Activated CD4-positive, alpha-beta T cell treated with anti-CD3 and anti-CD28 coated beads, Interleukin-2, Interleukin-6, amounts not matched to agents 100 ng/mL and 50 ng/mL, durations not matched to agents 16 hours and 8 hours (primary cell): ENCODE results near the gene RIPOR3.
"Not testable (repeated sequence)": the region's sequence is repeated elsewhere in the genome, so short reads cannot be mapped to it uniquely, and the experiment has no call there.

Experiments
- DNase-seq: peaks from one replicate; pipeline ENCODE4 v3.0.0-alpha.2; 2020

RIPOR3 gene

DNA sequence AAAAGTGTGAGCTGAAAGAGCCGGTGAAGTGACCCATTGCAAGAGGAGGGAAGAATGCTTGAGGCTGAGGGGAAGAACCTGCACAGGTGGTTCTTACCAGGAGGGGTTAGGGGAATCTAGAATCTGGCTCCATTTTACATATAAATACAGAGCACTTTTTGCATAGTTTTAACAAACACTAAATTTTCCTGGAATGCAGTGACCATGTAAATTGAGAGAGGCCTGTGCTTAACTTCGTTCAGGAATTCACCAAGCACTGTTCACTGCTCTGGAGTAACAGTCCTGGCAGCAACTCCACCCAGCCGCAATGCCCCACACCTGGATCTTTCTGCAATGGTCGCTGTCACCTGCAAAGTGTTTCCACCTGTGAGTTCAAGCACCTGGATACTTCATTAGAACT is 13.2 kb upstream of the RIPOR3 start:
- no peak for DNase-seq

DNA sequence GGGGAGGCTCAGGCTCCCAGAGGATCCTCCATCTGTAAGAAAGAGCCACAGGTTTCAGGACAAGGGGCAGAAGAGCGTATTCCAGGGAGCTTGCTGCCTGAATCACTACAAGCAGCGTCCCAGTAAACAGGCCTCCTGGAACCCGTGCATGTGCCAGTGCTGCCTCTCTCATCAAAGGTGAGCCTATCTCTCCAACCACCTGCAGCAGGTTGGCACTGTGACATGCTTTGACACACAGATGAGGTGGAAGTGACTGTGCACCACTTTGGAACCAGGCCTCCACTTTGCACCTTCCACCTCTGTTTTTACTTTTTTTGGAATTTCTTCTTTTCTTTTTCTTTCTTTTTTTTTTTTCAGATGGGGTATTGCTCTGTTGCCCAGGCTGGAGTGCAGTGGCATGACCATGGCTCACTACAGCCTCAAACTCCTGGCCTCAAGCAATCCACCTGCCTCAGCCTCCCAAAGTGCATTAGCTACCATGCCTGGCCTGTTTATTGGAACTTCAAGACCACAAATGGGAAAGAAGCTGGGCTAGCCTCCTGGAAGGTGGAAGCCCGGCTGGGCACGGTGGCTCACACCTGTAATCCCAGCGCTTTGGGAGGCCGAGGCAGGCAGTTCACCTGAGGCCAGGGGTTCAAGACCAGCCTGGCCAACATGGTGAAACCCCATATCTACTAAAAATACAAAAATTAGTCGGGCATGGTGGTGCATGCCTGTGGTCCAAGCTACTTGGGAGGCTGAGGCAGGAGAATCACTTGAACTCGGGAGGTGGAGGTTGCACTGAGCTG is 12.5 kb upstream of the RIPOR3 start:
- not testable (repeated sequence) for DNase-seq

GRCh38 chr20:50701041-50701963 is 10.0 kb upstream of the RIPOR3 start:
- no peak for DNase-seq

- no peak for DNase-seq
These were observed 8.3 kb upstream of the RIPOR3 start for GRCh38 chr20:50699688-50700087.

DNA sequence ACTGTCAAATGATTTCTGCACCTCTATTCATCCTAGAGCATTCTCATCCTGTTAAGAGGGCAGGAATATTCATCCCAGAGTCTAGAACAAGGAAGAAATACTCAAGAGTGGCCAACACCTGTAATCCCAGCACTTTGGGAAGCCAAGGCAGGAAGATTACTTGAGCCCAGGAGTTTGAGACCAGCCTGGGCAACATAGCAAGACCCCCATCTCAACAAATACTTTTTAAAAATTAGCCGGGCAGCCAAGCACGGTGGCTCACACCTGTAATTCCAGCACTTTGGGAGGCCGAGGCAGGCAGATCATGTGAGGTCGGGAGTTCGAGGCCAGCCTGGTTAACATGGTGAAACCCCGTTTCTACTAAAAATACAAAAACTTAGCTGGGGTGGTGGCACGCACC is 6.9 kb upstream of the RIPOR3 start:
- DNase-seq, result not testable (repeated sequence)

- DNase-seq, result no peak
These were observed 4.0 kb upstream of the RIPOR3 start for GRCh38 chr20:50695135-50695872.

DNA sequence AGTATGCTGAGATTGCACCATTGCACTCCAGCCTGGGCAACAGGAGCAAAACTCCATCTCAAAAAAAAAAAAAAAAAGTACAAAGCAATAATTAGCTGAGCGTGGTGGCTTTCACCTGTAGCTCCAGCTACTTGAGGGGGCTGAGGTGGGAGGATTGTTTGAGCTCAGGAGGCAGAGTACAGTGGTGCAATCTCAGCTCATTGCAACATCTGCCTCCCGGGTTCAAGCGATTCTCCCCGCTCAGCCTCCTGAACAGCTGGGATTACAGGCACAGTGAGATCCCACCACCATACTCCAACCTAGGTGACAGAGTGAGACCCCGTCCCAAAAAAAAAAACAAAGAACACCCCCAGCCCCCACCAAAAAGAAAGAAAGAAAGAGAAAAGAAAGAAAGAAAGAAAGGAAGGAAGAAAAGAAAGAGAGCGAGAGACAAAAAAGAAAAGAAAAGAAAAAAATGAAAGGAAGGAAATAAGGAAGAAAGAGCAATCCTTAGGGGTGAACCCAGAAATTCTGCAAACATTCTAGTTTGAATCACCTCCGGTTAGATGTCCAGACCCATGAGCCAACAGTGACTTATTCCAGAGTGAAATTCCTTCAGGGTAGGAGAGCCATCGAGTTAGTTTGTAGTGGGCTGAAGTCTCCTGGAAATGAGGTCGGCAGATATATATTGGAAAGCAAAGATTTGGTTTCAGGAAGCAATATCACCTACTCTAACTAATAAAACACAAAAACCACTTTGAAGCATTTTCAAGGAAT is 3.2 kb upstream of the RIPOR3 start:
- DNase-seq, result no peak

GRCh38 chr20:50693001-50693400 is 1.7 kb upstream of the RIPOR3 start:
- DNase-seq, result no peak

GRCh38 chr20:50692552-50692933 is 1.2 kb upstream of the RIPOR3 start:
- no peak for DNase-seq

DNA sequence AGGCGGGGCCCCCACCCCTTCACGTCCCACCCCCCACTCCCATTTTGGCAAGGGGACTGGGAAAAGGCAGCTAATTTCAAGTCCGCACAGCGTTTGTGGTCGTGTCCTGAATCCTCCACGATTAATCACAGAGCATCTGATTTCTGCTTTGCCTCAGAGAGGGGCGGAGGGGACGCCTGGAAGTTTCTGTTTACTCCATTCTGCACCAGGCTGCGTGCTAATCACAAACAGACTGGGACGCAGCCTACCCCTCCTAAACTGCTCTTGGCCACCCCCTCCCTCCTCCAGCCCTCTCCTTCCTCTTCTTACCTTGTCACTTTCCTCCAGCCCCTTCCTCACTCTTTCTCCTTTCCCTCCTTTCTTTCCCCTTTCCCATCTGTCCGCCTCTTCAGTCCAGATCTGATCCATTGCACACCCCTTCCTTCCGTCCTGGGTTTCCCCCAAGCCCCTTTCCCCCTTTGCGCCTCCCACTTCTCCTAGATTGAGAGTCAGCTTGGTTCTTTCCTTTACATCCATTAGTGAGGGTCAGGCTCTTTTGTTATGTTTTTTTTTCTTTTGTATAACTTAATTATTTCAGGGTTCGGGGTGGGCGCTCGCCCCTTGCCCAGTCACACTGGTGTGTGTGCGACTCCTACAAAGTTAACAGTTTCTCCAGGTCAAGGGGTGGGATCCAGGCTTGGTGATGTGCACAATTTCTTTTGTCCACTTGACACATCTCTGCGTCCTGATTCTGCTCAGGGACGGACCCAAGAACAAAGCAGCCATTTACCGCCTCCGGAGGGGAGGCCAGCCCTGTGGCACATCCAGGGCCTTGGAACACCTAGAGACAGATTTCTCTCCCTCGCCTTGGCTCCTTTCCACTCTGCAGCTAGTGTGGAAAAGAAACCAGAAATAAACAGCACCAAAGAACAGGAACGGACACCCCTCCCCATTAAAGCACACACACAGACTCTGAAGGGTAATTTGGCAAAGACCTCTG is 520 bp upstream of the RIPOR3 start:
- no peak for DNase-seq

DNA sequence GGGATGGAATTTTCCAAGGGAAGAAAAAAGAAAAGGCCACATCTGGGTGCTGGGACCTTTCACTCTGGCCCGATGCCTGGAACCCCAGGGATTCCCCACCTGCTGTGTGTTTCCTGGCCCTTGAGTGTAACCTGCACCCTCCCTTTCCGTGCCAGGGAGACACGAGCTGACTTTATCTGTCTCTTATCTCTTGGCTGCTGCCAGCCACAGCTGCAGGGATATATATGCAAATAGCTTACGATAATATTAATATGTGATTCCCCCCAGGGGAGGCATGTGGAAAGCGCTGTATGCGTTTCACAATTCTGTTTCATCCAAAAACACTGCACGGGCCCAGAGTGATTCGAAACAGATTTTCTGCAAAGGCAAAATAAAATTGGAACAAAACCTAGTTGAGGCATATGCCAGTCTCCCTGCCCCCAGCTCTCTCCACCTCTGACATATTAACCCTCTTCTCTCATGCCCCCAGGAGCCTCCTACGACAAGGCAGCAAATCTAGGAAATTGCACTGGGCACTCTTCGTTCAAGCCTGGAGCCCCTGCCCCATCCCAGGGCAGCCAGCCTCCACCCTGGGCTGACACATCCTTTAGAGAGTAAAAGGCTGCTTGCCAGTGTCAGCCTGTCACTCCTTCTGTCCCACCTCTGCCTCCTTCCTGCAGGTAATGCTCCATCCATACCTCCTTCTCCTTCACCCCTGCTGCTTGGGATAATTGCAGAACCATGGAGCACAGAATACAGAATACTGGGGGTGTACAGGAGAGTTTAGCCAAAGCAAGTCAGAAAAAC is 1.3 kb downstream of the RIPOR3 start:
- no peak for DNase-seq

DNA sequence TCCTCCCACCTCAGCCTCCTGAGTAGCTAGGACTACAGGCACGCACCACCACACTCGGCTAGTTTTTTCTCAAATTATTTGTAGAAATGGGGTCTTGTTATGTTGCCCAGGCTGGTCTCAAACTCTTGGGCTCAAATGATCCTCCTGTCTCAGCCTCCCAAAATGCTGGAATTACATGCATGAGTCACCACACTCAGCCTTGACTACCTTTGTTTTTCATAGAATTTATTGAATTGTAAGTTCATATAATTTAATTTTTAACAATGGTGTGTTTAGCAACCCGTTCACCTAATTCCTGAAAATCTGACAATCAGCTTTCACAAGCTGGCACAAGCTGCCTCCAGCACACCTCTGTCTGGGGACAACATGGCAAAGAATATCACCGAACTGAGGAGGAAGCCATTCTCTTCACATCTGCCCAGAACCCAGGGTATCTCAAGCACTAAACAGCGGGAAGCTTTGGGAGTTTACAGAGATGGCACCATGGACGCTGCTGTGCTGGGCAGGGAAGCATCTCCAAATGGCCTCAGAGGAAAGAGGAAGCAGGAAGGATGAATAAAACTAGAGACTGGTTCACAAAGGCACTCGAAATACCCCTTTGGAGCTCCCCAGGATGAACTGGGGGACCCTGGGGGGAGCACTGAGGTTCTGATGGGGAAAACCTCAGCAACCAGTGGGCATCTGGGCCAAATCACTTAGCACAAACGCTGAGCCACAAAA is 2.9 kb downstream of the RIPOR3 start:
- DNase-seq, result no peak

GRCh38 chr20:50686821-50687220 is 4.5 kb downstream of the RIPOR3 start:
- no peak for DNase-seq

GRCh38 chr20:50683570-50683969 is 7.8 kb downstream of the RIPOR3 start:
- DNase-seq, result no peak

- DNase-seq, result no peak
These were observed 8.3 kb downstream of the RIPOR3 start for GRCh38 chr20:50682947-50683530.

GRCh38 chr20:50682065-50682464 is 9.3 kb downstream of the RIPOR3 start:
- no peak for DNase-seq

GRCh38 chr20:50681359-50682064 is 9.8 kb downstream of the RIPOR3 start:
- no peak for DNase-seq

DNA sequence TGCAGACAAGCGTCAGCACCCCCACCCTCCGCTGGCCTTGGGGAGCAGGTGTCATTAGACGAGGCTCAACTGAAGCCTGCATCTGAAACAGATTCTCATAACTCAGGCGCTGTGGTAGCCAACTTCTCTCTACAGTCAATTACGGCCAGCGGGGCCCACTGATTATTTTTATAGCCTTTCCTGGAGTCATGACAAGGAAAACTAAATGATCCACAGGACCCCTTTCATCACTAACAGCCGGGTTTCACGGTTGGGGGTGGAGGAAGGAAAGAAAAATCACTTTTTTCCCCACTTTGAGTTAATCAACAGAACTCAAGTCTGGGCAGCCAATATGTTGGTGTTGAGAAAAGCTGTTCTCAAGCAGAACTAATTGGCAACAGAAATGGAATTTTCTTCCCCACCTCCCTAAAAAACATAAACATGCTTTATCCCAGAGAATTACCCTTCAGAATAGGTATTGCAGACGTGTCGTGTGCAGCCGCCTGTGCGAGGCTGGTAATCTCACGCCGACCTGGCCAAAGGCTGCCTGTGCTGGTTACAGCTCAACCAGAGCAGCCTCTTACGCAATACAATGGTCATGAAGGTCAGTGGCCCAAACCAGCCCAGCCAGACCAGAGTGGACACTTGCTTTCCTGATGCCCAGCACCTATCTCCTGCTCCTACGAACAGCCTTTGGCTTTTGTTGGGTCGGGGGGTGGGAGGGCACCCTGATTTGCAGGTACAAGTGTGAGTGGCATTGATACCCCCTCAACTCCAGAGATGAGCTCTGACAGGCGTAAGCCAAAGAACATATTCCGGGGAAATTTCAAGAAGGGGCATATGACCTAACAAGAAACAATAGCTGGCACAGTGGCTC is 11.0 kb downstream of the RIPOR3 start:
- DNase-seq, result no peak
